Measurements from ENCODE around the gene FLNB.
"Not testable (repeated sequence)": the region's sequence is repeated elsewhere in the genome, so short reads cannot be mapped to it uniquely, and the experiment has no call there.

The FLNB gene

DNA sequence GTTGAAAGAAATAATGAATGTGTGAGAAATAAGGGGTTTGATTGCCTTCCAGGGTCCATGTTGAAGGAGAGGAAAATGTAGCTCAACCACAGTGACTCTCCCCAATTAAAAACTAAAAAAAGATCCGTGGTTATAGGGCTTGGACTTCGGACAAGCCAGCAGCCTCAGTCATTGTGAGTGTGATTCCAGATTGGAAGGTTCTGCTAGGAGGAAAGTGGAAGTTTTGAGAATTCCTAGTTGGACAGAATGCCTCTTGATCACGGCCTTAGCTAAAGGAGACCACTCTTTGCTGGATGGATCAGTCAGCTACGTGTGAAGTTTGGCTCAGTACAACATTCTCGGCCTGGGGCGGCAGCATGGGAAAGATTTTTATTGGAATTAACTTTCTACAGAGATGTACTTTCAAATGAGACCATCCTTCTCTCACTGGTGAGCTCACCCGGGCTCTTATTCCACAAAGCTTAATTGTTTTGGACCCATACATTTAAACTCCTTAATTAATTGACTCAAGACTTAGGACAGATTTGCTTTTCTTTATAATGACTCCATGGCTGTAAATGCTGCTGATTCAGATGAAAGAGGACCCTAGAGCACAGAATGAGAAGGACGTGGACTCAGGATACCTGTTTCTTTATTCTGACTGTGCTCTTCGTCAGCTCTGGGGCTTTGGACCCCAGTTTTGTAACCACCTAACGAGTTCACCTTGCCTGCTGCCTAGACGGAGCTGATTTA, 27.5 kb downstream of the FLNB start:
- DNase-seq: no peak

DNA sequence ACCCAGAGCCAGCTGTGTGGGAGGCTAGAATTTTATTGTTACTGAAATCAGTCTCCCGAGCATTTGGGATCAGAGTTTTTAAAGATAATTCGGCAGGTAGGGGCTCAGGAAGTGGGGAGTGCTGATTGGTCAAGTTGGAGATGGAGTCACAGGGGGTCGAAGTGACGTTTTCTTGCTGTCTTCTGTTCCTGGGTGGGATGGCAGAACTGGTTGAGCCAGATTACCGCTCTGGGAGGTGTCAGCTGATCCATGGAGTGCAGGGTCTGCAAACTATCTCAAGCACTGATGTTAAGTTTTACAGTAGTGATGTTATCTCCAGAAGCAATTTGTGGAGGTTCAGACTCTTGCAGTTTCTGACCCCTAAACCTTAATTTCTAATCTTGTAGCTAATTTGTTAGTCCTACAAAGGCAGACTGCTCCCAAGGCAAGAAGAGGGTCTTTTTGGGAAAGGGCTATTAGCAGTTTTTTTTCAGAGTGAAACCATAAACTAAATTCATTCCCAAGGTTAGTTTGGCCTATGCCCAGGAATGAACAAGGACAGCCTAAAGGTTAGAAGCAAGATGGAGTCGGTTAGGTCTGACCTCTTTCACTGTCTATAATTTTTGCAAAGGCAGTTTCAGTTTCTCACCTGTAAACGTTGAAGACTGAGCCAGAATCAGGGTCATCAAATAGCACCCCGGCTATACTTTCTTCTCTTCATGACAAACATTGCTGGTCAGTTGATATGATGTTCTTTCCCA, 28.2 kb downstream of the FLNB start:
- no peak for DNase-seq

GRCh38 chr3:58037141-58037910, 29.1 kb downstream of the FLNB start:
- DNase-seq: no peak

DNA sequence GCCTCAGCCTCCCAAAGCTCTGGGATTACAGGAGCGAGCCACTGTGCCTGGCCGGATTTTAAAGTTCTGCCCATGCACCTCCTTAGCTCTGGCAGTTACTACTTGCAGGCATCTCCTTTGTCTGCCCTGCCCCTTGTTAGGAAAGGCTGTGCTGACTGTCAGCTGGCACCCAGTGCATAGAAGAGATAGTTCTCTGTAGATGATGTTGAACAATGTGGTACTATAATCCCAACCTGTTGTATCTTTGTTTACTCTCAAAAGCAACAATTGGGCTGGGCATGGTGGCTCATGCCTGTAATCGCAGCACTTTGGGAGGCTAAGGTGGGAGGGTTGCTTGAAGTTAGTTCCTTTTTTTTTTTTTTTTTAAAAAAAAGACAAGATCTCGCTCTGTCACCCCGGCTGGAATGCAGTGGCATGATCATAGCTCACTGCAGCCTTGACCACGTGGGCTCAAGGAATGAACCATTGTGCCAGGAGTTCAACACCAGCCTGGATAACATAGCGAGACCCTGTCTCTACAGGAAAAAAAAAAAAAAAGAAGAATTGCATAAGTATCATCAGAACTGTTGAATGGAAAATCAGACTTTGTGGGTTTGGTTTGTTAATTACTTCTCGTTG, 30.6 kb downstream of the FLNB start:
- no peak for DNase-seq

DNA sequence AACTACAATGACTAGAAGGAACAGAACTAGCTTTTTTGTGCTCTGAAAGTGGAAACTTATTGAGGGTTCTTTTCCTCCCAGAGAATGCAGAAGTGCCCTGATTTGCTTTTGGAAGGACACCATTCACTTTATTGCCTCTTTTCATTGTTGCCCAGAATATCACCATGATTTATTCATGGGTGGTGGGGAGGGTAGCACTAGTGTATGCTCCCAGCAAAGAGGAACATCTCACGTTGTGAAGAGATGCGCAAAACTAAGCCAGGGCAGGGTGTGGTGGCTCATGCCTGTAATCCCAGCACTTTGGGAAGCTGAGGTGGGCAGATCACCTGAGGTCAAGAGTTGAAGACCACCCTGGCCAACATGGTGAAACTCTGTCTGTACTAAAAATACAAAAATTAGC, 31.4 kb downstream of the FLNB start:
- no peak for DNase-seq

DNA sequence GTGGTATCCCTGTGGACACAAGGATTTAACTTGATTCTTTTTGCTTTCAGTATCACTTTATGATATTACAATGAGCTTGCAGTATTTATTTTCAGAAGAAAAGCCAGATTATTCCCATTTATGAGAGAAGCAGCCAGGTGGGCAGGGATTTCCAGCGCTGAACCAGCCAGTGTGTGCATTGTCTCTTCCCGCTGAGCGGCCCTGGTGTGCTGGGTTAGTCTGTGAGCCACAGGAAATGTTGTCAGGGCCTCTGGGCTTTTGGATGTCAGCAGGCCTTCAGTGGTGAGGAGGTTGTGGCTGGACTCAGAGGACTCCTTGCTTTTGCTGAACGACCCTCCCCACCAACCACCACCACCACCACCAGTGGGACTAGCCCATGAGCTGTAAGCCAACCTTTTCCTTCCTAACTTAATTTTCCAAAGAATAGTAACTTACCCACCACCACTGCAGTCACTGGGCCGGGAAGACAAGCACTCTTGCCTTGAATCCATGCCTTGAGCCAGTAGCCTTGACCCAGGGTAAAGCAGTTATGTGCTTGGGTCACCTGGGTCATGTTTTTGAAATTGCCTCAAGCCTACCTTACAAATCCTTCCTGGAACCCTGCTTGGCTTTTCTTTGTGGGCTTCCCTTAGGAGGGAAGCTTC, 33.1 kb downstream of the FLNB start:
- DNase-seq: no peak

DNA sequence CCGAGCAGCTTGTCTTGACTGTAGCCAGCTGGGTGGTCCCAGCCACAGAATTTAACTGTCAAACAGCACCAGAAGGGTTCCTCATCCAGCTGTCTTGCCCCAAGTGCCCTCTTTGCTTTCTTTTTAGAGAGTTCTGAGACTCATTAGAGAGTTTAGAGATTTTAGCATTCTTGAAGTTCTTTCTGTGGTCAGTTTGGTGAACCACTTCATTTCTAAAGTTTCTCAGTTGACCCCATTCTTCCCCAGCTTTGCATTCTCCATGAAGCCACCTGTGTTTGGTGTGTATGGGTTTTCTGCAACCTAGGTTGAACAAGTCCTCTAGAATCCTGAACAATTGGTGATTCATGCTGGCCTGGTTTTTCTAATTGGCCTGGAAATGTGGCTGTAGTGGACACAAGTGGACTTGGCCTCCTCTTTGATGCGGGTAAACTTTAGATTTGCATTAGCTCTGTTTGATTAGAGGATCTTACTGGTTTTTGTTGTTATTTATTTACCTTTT, 33.7 kb downstream of the FLNB start:
- no peak for DNase-seq

- no peak for DNase-seq
Measured at GRCh38 chr3:58042947-58043707, 34.9 kb downstream of the FLNB start.

GRCh38 chr3:58043933-58044332, 35.7 kb downstream of the FLNB start:
- DNase-seq: no peak

GRCh38 chr3:58044691-58045483, 36.7 kb downstream of the FLNB start:
- DNase-seq: no peak

DNA sequence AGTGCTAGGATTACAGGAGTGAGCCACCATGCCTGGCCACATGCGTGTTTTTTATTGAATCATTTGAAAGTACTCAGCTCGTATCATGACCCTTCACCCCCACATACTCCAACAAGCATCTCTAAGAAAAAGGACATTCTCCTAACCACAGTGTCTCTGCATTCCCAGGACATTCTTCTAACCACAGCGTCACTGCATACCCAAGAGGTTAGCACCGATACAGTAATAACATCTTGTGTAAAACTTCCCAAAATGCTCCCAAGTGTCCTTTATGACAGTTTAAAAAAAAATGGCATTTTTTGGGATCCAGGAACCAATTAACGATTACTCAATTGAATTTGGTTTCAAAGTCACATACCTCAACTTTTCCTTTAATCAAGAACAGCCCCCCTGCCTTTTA, 39.6 kb downstream of the FLNB start:
- no peak for DNase-seq

DNA sequence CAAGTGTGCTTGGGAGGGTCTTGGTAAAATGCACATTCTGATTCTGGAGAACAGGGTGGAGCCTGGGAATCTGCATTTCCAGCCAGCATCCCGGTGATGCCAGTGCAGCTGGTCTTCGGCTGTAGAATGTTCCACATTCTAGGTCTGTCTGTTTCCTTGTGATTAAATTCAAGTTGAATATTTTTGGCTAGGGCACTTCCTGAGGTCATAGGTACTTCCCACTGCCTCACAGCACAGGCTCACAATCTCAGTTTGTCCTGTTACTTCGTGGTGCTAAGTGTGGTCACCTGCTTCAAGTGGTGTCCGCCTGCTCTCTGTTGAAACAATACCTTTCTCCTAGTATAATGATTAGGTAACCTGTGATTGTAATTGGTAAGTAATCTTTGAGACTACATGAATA, 40.1 kb downstream of the FLNB start:
- DNase-seq: no peak

- DNase-seq: no peak
Measured at GRCh38 chr3:58049143-58049785, 41.0 kb downstream of the FLNB start.

GRCh38 chr3:58051196-58051595, 43.0 kb downstream of the FLNB start:
- no peak for DNase-seq

DNA sequence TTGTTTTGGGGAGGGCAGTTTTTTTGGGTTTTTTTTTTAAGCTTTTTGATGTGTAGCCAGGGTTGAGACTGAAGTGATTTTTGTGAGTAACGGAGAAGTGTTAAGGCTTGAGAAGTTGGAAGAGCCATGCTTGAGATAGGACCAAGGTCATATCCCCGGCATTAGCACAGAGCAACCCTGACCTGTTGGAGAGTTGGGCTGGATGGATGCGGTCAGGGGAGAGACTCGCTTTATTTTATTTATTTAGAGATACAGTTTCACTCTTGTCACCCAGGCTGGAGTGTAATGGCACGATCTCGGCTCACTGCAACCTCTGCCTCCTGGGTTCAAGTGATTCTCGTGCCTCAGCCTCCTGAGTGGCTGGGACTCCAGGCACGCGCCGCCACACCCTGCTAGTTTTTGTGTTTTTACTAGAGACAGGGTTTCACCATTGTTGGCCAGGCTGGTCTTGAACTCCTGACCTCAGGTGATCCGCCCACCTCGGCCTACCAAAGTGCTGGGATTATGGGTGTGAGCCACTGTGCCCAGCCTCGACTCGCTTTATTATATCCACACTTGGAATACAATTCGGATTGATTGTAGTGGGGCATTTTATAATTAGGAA, 43.5 kb downstream of the FLNB start:
- DNase-seq: not testable (repeated sequence)

DNA sequence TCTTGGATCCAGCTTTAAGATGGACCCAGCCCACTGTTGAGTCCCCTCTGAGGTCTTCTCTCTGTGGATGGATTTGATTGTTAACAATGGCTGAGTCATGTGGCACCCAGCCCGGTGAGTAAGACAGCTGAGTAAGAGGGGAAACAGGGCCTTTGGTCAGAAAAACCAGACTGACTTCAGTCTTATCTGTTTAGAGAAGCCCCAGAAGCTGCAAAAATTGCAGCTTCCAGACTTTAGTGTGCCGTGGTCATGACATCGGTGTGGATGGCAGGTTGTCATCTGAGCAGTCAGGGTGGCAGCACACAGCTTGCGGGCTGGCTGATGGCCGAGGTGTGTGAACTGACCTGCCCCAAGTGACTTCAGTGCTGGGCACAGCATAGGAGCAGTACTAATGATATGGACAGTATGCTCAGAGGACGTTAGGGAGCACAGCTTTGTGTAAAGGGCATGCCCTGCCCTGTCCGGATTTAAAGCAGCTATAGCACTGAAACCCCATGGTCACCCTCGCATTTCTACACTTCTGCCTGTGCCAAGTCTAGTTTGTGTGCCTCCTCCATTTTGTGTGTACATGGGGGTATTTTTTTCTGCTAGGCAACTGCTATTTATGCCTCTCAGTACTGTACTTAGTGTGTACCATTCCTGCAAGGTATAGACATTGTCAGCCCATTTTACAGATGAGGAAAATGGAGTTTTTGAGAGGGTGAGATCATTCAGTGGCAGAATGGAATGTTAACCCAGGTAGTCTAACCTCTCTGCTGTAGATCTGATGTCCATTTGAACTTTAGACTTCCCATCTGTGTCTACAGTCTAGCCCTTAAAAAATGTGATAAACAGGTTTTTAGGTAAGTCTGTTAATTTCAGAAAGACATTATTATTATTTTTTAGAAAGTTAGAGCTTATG, 44.4 kb downstream of the FLNB start:
- DNase-seq: peak; percentile 66

GRCh38 chr3:58054652-58055051, 46.4 kb downstream of the FLNB start:
- no peak for DNase-seq

- no peak for DNase-seq
Measured at GRCh38 chr3:58055314-58055713, 47.1 kb downstream of the FLNB start.

DNA sequence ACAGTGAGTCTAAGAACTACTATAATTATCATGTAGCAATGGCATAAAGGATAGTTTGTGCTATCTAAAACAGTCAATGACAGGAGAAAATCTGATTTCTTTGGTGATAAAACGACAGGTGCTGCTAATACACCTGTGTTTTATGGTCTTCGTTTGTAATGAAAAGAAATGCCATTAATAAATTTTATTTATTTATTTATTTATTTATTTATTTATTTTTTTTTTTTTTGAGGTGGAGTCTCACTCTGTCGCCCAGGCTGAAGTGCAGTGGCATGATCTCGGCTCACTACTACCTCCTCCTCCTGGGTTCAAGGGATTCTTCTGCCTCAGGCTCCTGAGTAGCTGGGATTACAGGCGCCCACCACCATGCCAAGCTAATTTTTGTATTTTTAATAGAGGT, 47.7 kb downstream of the FLNB start:
- not testable (repeated sequence) for DNase-seq
